Measurements from ENCODE around the gene SLC6A6.

The SLC6A6 gene

GRCh38 chr3:14372587-14372986, 29.8 kb upstream of the SLC6A6 start:
- no peak for DNase-seq (ENCODE audit: low read depth in 2 of 2)

GRCh38 chr3:14373753-14374376, 28.5 kb upstream of the SLC6A6 start:
- no peak for DNase-seq (ENCODE audit: low read depth in 2 of 2)

- DNase-seq (ENCODE audit: low read depth in 2 of 2) = no peak
Measured at GRCh38 chr3:14374444-14374883, 27.9 kb upstream of the SLC6A6 start.

GRCh38 chr3:14375192-14375591, 27.2 kb upstream of the SLC6A6 start:
- no peak for DNase-seq (ENCODE audit: low read depth in 2 of 2)

- no peak for DNase-seq (ENCODE audit: low read depth in 2 of 2)
Measured at GRCh38 chr3:14376348-14377043, 25.9 kb upstream of the SLC6A6 start.

- DNase-seq (ENCODE audit: low read depth in 2 of 2) = no peak
Measured at GRCh38 chr3:14377044-14377837, 25.2 kb upstream of the SLC6A6 start.

- DNase-seq (ENCODE audit: low read depth in 2 of 2) = peak; percentile 6 to 8
Measured at GRCh38 chr3:14377838-14378169, 24.6 kb upstream of the SLC6A6 start.

- no peak for DNase-seq (ENCODE audit: low read depth in 2 of 2)
Measured at GRCh38 chr3:14378415-14378814, 24.0 kb upstream of the SLC6A6 start.

- no peak for DNase-seq (ENCODE audit: low read depth in 2 of 2)
Measured at GRCh38 chr3:14379843-14380242, 22.6 kb upstream of the SLC6A6 start.

- DNase-seq (ENCODE audit: low read depth in 2 of 2) = no peak
Measured at GRCh38 chr3:14386254-14386653, 16.2 kb upstream of the SLC6A6 start.

GRCh38 chr3:14388201-14388600, 14.2 kb upstream of the SLC6A6 start:
- no peak for DNase-seq (ENCODE audit: low read depth in 2 of 2)

GRCh38 chr3:14389166-14389606, 13.2 kb upstream of the SLC6A6 start:
- no peak for DNase-seq (ENCODE audit: low read depth in 2 of 2)

- no peak for DNase-seq (ENCODE audit: low read depth in 2 of 2)
Measured at GRCh38 chr3:14389716-14390115, 12.7 kb upstream of the SLC6A6 start.

- DNase-seq (ENCODE audit: low read depth in 2 of 2) = no peak
Measured at GRCh38 chr3:14391033-14391432, 11.4 kb upstream of the SLC6A6 start.

GRCh38 chr3:14392231-14392630, 10.2 kb upstream of the SLC6A6 start:
- DNase-seq (ENCODE audit: low read depth in 2 of 2) = no peak

GRCh38 chr3:14392803-14393319, 9.5 kb upstream of the SLC6A6 start:
- DNase-seq (ENCODE audit: low read depth in 2 of 2) = no peak

- no peak for DNase-seq (ENCODE audit: low read depth in 2 of 2)
Measured at GRCh38 chr3:14393440-14394106, 8.8 kb upstream of the SLC6A6 start.

GRCh38 chr3:14396031-14396692, 6.2 kb upstream of the SLC6A6 start:
- DNase-seq (ENCODE audit: low read depth in 2 of 2) = no peak

GRCh38 chr3:14397046-14397445, 5.4 kb upstream of the SLC6A6 start:
- DNase-seq (ENCODE audit: low read depth in 2 of 2) = no peak

- DNase-seq (ENCODE audit: low read depth in 2 of 2) = no peak
Measured at GRCh38 chr3:14397531-14397930, 4.9 kb upstream of the SLC6A6 start.

Measured in activated CD8-positive, alpha-beta memory T cell treated with anti-CD3 and anti-CD28 coated beads for 4 hours (primary cell).